Measurements from ENCODE around the gene MICALL1.
"Not testable (repeated sequence)": the region's sequence is repeated elsewhere in the genome, so short reads cannot be mapped to it uniquely, and the experiment has no call there.

MICALL1 gene

DNA sequence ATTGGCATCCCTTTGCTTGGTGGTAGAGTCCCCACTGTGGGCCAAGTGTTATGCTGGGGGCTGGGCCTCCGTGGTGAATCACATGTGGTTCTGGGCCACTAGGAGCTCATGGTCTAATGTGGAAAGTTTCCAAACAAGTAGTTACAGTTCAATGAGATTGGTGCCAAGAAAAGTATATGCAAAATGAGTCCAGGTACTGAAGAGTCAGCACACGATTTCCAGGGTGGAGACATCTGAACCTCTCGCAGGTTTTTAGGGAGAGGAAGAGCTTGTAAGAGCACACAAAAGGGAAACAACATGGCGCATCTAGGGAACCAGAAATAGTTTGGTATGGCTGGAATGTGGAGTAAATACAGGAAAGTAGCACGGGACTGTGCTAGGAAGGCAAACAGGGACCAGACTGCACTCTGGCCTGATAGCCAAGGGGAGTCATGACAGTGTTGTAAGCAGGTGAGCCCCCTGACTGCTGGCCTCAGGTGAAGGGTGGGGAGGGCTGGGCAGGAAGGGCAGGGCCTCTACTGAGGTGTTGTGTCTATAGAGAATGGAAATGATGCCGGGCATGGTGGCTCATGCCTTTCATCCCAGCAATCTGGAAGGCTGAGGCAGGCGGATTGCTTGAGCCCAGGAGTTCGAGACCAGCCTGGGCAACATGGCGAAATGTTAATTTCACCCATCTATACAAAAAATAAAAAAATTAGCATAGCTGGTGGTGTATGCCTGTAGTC is 60.0 kb downstream of the MICALL1 start:
- DNase-seq, result no peak

DNA sequence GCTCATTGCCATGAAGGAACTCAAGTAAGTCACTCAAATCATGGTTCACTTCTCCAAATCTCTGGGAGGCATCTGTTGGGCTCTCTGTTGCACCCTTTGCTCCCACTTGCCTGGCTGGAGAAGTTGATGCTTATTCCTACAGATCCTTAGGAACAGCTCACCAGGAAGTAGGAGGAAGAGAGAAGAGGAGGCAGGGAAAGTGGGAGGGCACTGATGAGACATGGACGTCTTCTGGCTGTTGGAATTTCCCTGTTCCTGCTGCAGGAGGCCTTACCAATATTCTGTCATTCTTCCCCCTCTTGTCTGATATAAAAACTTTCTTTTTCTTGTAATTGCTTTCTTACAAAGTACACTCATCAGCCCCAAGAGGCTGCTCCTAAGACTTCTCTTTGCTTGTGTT is 61.0 kb downstream of the MICALL1 start:
- no peak for DNase-seq

DNA sequence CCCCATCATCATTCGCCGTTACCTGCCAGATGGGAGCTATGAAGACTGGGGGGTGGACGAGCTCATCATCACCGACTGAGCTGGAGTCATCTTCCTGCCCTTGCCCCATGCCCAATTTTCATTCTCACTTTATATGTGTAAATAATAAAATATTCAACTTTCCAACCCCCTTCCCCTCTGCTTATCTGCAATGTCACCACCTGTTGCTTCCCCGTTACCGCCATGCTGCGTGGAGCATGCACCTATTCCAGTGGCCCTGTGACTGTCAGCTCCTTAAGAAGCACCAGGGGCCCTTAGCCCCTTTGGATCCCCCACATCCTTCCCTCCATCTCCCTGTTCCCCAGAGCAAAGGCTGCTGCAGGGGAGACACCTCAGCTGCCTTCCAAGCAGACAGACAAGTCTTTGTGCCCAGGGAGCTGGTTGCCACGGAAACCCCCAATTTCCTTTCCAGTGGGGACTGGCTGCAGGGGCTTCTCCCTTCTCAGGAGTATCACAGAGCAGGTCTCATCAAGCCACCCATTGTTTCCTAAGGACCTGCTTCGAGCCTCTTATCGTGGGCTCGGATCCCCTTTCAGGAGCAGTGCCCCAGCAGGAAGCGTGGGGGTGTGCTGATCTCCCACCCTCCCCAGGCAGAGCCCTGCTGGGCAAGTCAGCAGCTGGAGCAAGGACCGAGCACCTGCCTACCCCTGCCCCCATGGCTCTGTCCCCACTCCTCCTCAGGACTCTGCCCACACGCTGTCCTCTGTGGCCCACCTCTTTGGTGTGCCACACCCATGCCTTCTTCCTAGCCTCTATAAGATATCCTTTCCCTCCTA is 61.7 kb downstream of the MICALL1 start:
- DNase-seq, result no peak

DNA sequence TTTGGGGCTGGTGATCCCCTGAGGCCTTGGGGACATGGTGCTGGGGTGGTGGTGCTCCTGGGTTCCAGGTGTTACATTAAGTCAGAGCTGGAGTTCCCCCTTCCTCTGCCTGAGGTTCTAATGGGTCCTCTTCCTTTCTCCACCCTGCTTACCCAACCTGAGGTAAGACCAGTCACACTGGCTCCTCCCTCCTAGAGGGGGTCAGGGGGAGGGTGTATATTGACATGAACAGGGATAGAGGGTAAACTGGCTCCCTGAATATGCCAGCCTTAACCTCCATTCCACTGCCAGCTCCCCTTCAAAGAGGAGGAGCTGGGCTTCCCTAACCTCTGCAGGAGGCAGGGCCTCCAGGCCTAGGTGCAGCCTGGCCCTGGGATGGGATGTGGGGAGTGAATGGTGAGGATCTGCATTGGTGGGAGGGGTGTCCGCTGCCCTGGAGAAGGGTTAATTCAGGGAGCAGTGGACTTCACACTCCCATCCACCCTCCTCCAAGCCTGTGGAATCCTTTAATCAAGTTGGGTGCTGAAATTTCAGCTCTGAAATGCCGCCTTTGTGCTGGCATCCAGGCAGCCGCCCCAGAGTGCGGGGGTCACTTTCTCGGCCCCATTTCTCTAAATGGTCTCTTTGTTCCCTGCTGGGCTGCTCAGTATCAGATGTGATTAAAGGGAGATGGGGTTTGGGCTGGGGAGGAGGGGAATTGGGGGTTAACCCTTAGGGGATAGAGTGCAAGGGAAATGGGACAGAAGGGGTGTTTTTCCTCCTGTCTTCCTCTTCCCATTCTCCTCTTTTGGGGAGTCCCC is 62.6 kb downstream of the MICALL1 start:
- DNase-seq, result peak; percentile 78 to 88

DNA sequence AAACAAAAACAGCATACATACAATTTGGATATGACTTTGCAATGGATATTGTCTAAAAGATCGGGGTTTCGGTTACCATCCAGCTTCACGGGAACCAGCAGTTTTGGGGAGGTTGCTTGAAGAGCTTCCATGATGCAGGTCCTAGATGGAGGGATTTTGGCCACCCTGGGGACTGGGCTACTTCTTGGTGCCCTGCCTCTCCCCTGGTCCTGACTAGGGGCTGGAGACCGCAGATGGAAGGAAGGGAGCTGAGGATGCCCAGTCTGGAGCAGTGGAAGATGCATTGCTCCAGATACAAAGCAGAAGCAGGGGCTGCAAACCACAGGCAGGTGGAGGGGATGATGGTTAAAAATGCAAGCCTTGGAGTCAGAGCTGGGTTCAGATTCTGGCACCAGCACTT is 64.8 kb downstream of the MICALL1 start:
- no peak for DNase-seq

DNA sequence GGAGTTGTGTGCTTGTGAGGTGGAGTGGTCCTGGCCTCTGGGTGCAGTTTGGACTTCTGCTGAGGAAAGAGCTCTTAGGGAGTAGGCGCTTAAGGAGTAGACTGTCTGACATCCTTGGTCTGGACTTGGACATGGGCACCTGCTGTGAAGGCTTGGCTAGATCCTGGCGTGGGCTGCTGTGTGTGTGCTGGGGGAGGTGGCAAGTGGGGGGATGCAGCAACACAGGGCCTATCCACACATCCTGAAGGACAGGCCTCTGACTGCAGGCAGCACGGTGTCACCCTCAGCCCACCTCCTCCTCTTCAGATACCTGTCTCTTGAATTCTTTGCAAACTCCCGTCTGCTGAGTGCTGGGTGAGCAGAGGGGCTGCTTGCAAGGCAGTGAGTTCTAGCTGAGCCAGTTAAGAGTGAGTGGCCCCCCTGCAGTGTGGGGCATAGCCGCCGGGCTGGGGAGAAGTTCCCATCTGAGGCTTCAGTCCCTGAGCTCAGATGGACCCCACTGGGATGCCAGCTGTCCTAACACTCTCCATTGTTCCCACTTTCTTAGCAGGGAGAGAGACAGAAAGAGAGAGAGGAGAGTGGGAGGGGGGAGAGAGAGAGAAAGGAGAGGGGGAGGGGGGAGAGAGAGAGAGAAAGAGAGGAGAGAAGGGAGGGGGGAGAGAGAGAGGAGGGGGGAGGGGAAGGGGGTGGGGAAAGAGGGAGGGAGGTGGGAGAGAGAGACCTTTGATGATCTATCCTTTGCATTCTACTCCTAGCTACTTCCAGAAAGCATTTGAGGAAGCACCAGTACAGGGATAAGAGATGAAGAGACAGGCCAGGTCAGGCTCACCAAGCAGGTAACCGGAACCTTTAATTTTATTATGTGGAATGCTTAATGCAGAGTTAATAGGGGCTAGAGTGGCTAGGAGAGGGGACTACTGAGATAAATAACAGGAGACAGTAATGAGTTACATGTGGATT is 65.7 kb downstream of the MICALL1 start:
- DNase-seq, result no peak

DNA sequence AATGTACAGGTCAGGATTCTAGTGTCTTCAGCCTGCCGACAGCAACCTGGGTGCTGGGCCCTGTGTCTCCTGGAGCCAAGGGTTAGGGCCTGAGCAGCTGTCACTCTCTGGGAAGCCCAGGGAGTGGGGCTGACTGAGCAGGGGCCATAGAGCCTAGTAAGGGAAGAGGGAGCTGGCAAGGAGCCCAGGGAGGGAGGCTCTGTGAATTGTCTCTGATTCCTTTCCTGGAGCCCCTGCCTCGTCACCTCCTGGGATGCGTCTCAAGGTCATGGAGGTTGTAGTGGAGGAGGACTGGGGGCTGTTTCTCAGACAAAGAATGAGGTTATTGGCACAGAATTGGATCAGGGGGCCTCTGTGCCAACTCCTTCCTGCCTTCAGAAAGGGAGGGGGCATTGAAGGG is 66.4 kb downstream of the MICALL1 start:
- no peak for DNase-seq

DNA sequence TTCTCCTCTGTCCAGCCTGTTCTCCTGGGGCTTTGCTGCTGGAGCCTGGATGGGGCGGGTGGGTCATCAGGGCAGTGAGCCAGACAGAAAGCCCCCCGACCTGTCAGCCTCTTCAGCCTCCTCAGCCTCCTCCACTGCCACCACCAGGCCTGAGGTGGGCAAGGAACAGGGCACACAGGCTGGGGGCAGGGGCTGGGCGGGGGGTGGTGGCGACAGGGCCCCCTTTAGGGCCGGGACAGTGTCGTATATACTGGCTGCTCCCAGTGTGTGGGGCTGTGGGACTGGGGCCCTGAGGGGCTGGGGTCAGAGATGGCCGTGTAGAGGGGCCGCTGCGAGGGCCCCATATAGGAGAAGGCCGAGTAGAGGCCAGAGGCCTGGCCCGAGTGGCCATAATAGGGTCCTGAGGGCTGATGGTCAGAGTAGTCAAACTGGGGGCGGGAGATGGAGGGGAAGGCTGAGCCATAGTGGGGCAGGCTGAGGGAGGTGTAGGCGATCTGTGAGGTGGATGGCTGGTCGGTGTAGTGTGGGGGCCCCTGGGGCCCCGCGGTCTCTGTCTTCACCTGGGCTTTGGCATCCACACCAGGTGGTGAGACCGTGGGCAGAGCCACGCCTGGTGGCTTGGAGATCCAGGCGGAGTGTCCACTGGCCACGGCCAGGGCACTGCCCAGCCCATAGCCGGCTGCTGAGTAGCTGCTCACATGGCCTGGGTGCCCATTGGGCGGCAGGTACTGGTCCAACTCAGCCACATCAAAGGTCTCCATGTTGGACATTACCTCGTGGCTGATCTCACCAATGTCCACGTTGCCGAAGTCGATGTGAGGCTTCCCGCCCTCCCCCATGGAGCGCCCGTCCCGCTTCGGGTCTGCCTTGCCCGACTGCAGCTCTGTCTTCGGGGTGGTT is 67.4 kb downstream of the MICALL1 start:
- no peak for DNase-seq

DNA sequence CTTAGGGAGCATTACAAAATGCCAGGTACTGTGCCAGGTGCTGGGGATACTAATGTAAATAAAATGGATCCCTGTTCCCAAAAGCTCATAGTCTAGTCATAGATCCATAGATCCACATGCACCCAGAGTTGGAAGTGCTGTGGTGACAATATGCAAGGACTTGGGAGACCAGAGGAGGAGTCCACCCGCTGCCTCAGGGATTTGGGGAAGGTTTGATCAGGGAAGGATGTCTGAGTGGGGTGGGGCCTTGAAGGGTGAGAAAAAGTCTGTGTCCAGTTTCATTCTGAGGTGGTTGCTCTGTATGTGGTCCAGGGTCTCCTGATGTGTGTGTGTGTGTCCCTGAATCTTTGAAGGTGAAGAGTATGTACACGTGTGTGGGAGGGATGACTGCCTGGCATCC is 69.1 kb downstream of the MICALL1 start:
- no peak for DNase-seq

DNA sequence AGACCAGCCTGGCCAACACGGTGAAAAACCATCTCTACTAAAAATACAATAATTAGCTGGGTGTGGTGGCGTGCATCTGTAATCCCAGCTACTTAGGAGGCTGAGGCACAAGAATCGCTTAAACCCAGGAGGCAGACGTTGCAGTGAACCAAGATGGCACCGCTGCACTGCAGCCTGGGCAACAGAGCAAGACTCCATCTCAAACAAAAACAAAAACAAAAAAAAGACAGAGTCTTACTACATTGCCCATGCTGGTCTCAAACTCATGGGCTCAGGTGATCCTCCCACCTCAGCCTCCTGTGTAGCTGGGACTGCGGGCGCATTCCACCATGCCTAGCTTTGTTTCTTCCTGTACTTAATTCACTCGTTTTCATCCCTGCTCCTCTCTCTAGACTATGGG is 69.9 kb downstream of the MICALL1 start:
- DNase-seq, result not testable (repeated sequence)

DNA sequence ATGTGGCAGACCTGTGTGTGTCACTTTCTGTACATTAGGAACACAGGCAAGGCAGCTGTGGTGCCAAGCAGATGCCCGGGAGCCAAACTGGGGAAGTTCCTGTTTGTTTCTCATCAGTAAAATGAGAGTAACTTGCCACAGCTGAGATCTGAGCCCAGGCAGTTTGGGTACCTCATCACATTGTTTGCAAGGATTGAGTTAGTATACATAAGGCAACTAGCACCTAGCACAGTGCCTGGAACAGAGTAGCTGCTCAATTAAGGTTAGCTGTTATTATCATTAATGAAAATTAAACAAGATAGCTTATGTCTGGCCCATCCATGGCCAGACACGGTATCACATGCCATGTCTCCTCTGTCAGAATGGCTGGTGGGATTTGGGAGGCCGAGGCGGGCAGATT is 70.5 kb downstream of the MICALL1 start:
- no peak for DNase-seq

DNA sequence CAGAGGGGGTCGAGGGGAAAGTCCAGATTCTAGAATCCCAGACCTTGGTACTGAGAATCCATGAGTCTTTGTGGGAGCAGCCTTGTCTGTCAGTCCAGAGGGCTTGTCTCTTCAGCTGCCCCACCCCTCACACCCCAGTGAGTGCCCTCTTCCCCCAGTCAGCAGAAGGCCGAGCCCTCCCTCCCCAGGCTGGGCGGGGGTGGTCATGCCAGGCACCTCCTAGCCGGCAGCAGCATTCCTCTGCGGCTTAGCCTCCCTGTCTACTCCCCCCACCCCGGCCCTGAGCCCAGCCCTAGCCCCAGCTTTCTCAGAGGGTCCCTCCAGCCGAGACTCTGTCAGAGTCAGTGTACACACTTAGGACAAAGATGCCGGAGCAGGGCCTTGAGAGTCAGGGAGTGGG is 73.7 kb downstream of the MICALL1 start:
- DNase-seq, result peak in 1 of 2 donors; percentile 35

DNA sequence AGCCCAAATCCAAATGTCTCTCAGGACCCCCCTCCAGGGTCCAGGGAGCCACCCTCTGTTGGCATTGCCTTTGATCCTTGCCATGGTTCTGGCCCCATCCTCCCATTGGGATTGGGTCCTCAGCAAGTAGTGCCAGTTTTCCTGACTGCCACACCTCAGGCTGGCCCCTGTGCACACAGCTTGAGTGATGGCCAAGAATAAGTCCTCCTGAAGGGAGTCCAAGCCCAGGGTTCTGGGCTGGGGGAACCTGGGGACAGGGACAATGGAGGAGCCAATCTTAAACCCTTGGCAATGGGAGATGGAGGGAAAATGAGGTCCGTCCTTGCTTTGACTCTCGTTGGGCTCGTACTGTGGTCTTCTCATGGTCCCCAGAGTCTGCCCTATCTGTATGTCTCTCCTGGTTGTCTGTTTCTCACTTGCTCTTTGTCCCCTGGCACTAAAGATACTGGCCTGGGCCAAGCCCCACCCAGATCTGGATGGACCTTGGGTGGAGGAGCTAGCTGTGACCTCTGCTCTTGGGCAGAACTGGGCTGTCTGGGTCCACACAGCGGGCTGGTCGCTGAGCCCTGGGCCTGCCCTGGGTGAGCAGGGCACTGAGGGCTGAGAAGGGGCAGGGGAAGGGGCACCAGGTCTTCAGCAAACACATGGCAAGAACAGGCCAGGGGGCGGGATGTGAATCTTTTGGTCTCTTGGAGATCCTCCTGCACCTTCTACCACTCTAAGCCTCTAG is 75.3 kb downstream of the MICALL1 start:
- DNase-seq, result no peak

DNA sequence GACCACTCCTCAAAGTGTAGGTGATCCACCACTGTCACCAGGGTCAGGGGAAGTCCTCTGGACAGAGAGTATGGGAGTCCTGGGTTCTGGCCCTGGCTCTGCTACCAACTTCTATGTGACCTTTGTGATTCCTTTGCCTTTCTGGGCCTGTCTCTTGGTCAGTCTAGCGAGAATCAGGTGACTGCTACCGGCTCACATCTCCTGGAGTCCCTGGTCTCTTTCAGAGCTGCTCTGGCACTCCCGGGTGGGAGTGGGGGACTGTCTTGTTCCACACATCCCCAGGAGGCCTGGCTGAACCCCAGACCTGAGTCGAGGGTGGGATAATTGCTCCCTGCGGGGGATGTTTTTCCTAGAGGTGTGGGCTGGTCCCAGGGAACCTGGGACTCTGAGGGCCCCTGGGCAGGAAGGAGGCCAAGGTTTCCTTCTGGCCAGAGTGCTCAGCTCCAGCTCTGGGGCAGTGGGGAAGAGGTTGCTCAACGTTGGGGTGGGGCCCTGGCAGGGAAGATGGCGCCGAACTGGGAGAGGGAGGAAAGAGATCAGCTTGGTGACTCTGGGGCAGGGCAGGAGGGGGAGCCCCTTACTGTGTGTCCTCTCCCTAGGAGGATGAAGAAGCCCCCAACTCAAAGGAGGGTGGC is 76.2 kb downstream of the MICALL1 start:
- DNase-seq, result no peak

DNA sequence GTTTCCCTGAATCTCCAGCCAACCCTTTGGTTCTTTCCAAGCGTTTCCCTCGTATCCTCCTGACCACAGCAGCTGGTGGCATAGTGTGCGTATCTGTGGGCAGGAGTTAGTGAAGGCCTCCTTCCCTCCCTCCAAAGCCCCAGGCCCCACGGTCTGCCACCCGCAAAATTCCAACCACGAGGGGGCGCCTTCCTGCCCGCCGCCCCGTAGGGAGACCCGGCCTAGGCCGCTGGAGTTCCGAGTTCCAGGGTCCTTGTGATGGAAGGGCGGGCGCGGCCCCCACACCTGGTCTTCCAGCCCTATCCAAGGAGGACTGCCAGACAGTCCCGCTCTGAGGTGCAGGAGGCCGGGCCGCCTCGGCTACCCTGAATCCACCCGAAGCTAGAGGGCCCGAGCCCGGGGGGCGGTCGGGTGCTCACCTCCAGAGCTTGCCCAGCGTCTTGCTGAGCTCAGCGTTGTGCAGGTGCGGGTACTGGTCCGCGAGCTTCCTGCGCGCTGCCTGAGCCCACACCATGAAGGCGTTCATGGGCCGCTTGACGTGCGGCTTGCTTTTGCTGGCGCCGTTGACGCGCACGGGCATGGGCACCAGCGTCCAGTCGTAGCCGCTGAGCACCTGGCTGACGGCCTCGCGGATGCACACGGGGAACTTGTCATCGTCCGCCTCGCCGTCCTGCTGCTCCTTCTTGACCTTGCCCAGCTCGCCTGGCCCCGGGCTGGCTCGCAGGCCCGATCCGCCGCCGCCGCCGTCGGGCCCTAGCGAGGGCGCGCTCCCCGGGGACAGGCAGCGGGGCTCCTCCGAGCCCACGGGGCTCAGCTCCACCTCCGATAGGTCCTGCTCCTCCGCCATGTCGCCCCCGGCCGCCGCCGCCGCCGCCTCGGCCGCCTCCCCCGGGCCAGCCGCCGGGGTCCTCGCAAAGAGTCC is 77.1 kb downstream of the MICALL1 start:
- DNase-seq, result no peak

DNA sequence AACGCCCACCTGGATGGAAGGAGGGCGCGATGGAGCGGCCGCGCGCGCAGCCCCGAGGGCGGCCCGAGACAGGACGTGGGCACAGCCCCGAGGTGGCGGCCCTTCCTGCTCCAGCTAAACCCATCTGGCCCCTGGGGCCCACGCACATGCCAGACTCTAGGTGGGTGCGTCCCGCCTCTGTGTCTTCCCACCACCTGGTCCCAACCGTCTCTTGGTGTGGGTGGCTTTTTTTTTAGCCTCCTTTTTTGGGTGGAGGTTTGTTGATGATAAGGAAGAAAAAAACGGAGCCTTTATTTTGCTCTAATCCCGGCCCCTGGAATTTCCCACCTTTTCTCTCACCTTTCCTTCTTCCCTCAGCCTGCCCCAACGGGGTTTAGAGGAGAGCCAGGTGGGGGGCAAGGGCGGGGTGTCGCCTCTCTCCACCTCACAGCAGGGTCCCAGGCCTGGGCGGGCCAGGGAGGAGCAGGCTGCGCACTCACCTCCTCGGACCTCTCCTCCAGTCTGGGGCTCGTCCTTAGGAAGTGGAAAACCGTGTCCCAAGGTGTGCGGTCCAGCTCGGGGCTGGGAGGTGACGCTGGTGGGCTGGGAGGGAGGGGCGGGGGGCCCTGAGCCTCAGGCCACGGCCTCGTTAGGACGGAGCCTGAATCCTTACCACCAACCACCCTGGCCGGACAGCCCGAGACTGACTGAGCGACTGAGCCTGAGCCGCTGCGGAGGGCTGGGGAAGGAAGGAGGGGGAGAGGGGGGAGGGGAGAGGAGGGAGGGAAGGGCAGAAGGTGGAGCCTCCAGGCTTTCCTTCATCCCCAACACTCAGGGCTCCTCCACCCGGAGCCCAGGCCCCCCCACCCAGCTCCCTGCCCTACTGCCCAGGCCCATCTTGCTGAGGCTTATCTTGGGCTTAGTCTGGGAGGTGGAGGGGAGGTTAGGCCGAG is 78.0 kb downstream of the MICALL1 start, which contains the start of gene SOX10:
SOX10 (minus strand) TSS at position 696 of the 932 bp plus-strand sequence. CDS start 771 bp downstream, outside the sequence.
- peak; percentile 71 to 81 for DNase-seq

DNA sequence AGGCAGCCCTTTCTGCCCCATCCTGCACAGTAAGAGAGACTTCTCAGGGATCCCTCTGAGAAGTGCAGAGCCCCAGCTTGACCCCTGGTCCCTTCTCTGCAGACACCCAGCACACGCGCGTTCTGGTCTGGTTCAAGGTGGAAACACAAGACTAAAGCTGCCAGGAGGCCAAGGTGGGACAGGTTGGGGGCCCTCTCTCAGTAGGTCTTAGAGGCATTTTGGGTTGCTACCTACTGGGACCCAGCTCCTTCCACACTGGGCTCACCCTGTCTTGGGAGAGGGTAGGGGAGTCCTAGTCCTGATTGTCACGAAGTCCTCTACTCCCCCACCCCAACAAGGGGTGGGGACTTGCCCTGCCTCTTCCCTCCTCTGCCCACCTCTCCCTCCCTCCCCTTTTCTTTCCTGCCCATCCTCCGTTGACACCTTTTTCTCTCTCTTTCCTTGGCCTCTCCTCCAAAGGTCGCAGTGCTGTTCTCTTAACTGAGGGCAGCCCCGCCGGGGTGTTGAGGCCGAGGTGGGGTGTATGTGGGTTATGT is 79.0 kb downstream of the MICALL1 start:
- no peak for DNase-seq
